Endothelial cell of hepatic sinusoid (primary cell): Measurements from ENCODE around the gene MOB3A.
"Not testable (repeated sequence)": the region's sequence is repeated elsewhere in the genome, so short reads cannot be mapped to it uniquely, and the experiment has no call there.

ENCODE experiments used
- in situ Hi-C: cut with HindIII; loops from 2 replicates; pipeline ENCODE4 v1.10.0; 2017; ENCODE audit warnings: low sequenced_read_pairs

Gene MOB3A

GRCh38 chr19:2110822-2111221, 14.7 kb upstream of the MOB3A start:
- in situ Hi-C loops: no loop called here

- in situ Hi-C loops: no loop called here
These were observed 13.1 kb upstream of the MOB3A start for GRCh38 chr19:2109046-2109864.

- in situ Hi-C loops: no loop called here
These were observed 12.3 kb upstream of the MOB3A start for GRCh38 chr19:2108251-2109016.

- in situ Hi-C loops: no loop called here
These were observed 7.0 kb upstream of the MOB3A start for GRCh38 chr19:2103045-2103707.

DNA sequence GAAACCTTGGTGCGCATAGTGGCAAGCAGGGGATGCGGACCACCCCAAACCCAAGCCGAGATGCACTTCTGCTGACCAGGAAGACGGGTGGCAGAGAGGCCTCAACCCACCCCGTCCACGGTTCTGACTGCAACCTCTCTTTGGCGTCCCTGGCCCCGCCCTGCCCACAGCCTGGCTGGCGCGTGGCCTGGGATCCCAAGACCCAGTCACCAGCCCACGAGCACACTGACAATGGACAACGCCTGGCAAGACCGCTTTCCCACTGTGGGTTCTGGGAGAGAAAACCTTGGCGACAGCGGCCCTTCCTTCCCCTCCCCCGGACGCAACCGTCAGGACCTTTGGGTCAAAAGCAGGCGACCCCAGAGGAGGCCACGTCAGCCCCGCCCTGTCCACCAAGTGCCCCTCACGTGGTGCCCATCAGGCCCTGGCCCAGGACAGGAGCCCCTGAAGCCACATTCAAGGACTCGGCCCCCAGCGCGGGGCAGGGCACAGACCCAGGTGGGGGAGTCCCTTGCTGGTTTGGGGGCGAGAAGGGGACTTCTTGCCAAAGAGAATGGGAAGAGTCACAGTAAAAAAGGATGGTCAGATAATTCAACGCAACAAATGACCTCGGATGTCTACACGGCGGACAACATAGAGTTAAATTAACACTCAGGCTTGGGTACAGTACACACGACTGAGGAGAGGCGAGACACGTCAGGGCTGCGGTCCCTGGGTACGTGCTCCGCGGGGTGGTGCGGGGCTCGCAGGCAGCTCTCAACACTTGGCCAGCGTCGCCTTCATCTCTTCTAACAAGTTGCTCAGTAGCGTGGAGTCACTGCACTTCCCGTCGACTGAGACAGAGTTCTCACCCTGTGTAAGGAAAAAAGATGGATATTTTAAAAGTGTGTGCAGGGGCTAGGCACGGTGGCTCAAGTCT, 5.5 kb upstream of the MOB3A start:
- in situ Hi-C loops: no loop called here

DNA sequence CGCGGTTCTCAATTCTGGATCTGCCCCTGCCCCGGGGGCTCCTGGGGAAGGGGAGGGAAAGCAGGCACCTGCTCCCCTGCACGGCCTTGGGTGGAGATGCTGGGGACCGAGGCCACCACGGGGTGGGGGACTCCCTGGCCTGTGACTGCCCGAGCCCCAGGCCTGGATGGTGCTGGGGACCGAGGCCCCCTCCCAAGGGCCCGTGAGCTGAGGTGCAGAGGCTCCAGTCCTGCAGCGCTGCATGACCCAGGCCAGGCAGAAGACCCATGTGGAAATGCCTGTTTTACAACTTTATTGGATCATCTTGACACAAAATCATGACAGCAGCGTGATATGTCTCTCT, 4.6 kb upstream of the MOB3A start:
- in situ Hi-C loops: no loop called here

DNA sequence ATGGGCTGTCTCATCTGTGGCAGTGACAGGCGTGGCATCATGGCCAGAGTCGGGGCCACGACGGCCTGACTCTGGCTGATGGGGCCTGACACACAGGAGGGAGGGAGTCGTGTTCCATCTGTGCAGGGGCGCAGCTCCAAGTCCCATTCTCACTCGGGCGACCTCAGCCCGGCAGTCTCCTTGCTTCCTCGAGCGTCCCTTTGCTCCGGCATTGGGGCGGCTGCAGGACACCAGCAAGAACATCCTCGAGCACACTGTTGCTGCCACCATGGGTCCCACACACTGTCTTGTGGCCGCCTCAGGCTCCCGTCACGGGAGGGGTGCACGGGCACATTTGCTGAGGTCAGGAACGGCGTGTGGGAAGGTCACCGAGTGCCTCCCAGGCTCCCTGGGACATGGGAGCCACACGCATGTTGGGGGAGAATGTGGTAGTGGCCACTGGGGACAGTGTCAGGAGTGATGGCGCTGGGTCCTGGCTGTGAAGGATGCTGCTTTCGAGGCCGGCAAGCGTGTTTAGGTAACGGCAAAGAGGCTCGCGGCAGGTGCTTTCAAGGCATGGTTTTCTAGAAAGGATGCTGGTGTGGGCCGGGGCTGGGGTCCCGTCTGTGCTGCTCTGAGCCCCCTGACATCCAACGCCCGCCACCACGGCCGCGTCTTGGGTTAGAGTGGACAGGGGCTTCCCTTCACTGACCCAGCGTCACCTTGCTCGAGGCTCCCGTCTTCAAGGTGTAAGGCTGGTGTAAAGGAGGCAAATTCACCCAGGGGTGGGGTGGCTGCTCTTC, 4.0 kb upstream of the MOB3A start:
- in situ Hi-C loops: no loop called here

DNA sequence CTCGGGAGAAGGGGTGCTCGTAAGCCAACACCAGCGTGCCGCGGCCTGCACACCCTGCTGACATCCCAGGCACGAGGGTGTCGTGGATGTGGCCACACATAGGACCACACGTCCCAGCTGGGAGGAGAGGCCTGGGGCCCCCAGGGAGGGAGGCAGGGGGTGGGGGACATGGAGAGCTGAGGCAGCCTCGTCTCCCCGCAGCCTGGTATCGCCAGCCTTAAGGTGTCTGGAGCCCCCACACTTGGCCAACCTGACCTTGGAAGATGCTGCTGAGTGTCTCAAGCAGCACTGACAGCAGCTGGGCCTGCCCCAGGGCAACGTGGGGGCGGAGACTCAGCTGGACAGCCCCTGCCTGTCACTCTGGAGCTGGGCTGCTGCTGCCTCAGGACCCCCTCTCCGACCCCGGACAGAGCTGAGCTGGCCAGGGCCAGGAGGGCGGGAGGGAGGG, 3.0 kb upstream of the MOB3A start:
- in situ Hi-C loops: no loop called here

- in situ Hi-C loops: no loop called here
These were observed 1.8 kb upstream of the MOB3A start for GRCh38 chr19:2097886-2098327.

GRCh38 chr19:2097203-2097885, 1.2 kb upstream of the MOB3A start:
- in situ Hi-C loops: no loop called here

GRCh38 chr19:2096480-2097202, 515 bp upstream of the MOB3A start, which contains the start of gene IZUMO4:
Gene IZUMO4 (plus strand): TSS chr19:2096915. CDS start chr19:2096946, 31 bp downstream.
- in situ Hi-C loops: no loop called here

GRCh38 chr19:2091926-2092525, 4.1 kb downstream of the MOB3A start:
- in situ Hi-C loops: not testable (repeated sequence)

- in situ Hi-C loops: no loop called here
These were observed 6.4 kb downstream of the MOB3A start for GRCh38 chr19:2089727-2090053.

GRCh38 chr19:2089001-2089711, 7.0 kb downstream of the MOB3A start:
- in situ Hi-C loops: no loop called here

DNA sequence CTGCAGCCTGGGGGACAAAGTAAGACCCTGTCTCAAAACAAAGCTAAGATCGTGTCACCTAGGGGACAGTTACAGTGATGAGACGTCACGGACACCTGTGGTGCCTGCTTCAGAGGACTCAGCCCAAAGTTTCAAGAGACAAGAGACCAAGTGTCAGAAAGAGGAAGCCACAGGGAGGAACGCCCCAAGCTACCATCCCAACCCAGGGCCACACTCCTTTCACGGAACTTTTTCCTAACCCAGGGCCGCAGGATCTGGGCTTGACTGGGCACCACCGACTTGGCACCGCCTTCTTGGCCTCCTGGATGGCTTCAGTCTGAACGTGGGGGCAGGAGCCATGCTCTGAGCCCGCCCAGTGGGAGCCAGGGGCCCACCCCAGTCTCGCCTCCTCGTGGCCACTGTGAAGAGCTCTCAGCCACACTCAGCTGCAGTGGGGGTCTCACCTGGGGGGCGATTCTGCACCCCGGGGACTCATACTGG, 8.5 kb downstream of the MOB3A start:
- in situ Hi-C loops: no loop called here

GRCh38 chr19:2086695-2087620, 9.2 kb downstream of the MOB3A start:
- in situ Hi-C loops: not testable (repeated sequence)
